NCI-H460 (cell line): ENCODE results near the gene COX14. TPM values are rescaled to one million over a fixed set of nuclear protein-coding genes. Genes with fewer than 3 reads are reported as not detected.
"Not testable (repeated sequence)": the region's sequence is repeated elsewhere in the genome, so short reads cannot be mapped to it uniquely, and the experiment has no call there.

Experiments
- DNase-seq: peaks from one replicate; pipeline ENCODE4 v3.0.0-alpha.2; 2016; ENCODE audit warnings: low read depth; ENCODE audit errors: extremely low read depth
- polyA plus RNA-seq: library from polyadenylated mRNA; depleted of rRNA; stranded (reverse); fragments of >200 nt; gene quantifications from 2 replicates; pipeline ENCODE4 v1.2.3, GENCODE V29; 2014; cell fraction: nucleus; rRNA removed
- total RNA-seq: library from RNA; depleted of rRNA; stranded (reverse); fragments of >200 nt; shearing (Covaris generic); gene quantifications from 2 replicates; pipeline ENCODE4 v1.2.3, GENCODE V29; 2014; rRNA removed

The COX14 gene
- total RNA-seq: 40.8 and 53.7 TPM in 2 replicates
- polyA plus RNA-seq: 15.5 and 42.4 TPM in 2 replicates

GRCh38 chr12:50111693-50112455 lies at the start of gene COX14:
COX14 (plus strand) TSS chr12:50112236; CDS start chr12:50120044, 7,808 bp downstream.
- peak; percentile 99 for DNase-seq

- no peak for DNase-seq
Measured at GRCh38 chr12:50062728-50063460, 49.1 kb upstream of the COX14 start.

GRCh38 chr12:50065726-50066310 lies 46.2 kb upstream of the COX14 start:
- no peak for DNase-seq

GRCh38 chr12:50066402-50066801 lies 45.6 kb upstream of the COX14 start:
- no peak for DNase-seq

- DNase-seq: no peak
Measured at GRCh38 chr12:50069069-50069468, 43.0 kb upstream of the COX14 start.

GRCh38 chr12:50069539-50069938 lies 42.5 kb upstream of the COX14 start:
- DNase-seq: no peak

- DNase-seq: peak; percentile 80
Measured at GRCh38 chr12:50070314-50071060, 41.5 kb upstream of the COX14 start.

GRCh38 chr12:50072198-50072907 lies 39.7 kb upstream of the COX14 start:
- DNase-seq: no peak

- DNase-seq: no peak
Measured at GRCh38 chr12:50073206-50073605, 38.8 kb upstream of the COX14 start.

GRCh38 chr12:50073712-50074111 lies 38.3 kb upstream of the COX14 start:
- no peak for DNase-seq

GRCh38 chr12:50074936-50075807 lies 36.9 kb upstream of the COX14 start:
- DNase-seq: peak; percentile 73

- no peak for DNase-seq
Measured at GRCh38 chr12:50075808-50076170, 36.2 kb upstream of the COX14 start.

GRCh38 chr12:50077099-50077498 lies 34.9 kb upstream of the COX14 start:
- no peak for DNase-seq

- DNase-seq: no peak
Measured at GRCh38 chr12:50078281-50078680, 33.8 kb upstream of the COX14 start.

- DNase-seq: no peak
Measured at GRCh38 chr12:50079771-50080170, 32.3 kb upstream of the COX14 start.

GRCh38 chr12:50081096-50081808 lies 30.8 kb upstream of the COX14 start:
- no peak for DNase-seq

GRCh38 chr12:50082644-50083043 lies 29.4 kb upstream of the COX14 start:
- no peak for DNase-seq

GRCh38 chr12:50083301-50083700 lies 28.7 kb upstream of the COX14 start:
- DNase-seq: no peak

- DNase-seq: not testable (repeated sequence)
Measured at GRCh38 chr12:50084409-50084774, 27.6 kb upstream of the COX14 start.
